ENCODE data around the gene HSPG2.

DNA sequence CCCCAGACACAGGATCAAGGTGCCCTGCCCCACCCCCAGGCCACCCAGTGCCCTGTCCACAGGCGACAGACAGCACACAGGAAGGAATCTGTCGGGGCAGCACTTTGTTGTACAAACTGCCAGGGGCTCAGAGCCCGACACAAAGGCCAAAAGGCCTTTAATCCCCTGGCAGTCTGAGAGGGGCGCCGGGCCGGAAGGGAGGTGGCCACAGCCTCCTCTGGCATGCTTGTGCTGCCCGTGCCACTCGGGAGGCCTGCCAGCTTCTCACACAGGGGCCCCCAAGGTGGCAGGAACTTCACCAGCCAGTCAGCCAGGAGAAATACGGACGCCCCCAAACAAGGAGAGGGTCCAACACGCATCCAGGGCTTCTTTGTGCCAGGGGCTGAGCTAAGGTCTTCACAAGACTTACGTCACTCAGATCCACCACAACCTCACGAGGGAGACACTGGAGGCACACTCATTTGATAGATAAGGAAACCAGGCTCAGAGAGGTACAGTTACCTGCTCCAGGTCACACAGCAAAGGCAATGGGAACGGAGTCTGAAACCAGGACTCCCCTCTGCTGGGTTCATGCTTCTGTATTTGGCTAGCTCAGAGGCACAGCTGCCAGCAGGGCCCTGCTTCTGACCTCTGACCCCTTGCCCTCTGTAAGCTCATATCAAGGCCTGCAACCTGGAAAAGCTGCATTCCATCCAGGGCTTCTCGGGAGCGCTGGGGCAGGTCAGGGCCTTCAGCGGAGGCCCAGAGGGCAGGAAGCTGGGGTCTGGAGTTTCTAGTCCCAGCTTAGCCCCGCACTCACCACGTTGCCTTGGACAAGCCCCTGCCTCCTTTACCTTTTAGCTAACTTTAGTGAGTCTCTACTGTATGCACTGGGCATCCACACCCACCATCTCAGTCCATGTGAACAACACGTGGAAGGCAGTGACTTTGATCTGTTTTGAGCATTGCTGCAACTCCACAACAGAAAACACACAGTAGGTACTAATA, 34.8 kb downstream of the HSPG2 start:
- TF ChIP-seq, protein P1, sequence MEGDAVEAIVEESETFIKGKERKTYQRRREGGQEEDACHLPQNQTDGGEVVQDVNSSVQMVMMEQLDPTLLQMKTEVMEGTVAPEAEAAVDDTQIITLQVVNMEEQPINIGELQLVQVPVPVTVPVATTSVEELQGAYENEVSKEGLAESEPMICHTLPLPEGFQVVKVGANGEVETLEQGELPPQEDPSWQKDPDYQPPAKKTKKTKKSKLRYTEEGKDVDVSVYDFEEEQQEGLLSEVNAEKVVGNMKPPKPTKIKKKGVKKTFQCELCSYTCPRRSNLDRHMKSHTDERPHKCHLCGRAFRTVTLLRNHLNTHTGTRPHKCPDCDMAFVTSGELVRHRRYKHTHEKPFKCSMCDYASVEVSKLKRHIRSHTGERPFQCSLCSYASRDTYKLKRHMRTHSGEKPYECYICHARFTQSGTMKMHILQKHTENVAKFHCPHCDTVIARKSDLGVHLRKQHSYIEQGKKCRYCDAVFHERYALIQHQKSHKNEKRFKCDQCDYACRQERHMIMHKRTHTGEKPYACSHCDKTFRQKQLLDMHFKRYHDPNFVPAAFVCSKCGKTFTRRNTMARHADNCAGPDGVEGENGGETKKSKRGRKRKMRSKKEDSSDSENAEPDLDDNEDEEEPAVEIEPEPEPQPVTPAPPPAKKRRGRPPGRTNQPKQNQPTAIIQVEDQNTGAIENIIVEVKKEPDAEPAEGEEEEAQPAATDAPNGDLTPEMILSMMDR (IDR thresholded peaks at IDR 0.05; ENCODE audit: low read length) = no peak
- no peak for TF ChIP-seq EZH2 (IDR thresholded peaks at IDR 0.05; ENCODE audit: borderline replicate concordance, low read length)

All from OCI-LY1 (cell line).